GM19395 (cell line): ENCODE measurements around the gene DHX38.

ENCODE experiments used
- ATAC-seq: cut with Tn5 transposase; IDR thresholded peaks from one replicate; pipeline ENCODE4 v1.9.1; 2021; ENCODE audit warnings: mild to moderate bottlenecking, moderate library complexity; ENCODE audit not compliant: unreplicated experiment

DHX38 gene

GRCh38 chr16:72162105-72162692 is 68.6 kb downstream of the DHX38 start:
- no peak for ATAC-seq
